NB4 (cell line): ENCODE measurements around the gene FTSJ3.

Experiments used
- MYC ChIP-seq: IDR thresholded peaks from 2 replicates; pipeline ENCODE4 v1.6.1; 2011; ENCODE audit warnings: low read depth, low read length
- POLR2A ChIP-seq: IDR thresholded peaks from 2 replicates; pipeline ENCODE4 v1.6.1; 2011; ENCODE audit warnings: mild to moderate bottlenecking; ENCODE audit not compliant: insufficient read length; ENCODE audit errors: extremely low read depth
- TF ChIP-seq, protein P1 (sequence below): IDR thresholded peaks from one replicate; pipeline ENCODE4 v1.5.1; 2012; ENCODE audit warnings: low read depth, low read length
- TF ChIP-seq, protein P2 (sequence below): IDR thresholded peaks from 2 replicates; pipeline ENCODE4 v1.6.1; 2011; ENCODE audit warnings: low read depth, low read length

DNA sequence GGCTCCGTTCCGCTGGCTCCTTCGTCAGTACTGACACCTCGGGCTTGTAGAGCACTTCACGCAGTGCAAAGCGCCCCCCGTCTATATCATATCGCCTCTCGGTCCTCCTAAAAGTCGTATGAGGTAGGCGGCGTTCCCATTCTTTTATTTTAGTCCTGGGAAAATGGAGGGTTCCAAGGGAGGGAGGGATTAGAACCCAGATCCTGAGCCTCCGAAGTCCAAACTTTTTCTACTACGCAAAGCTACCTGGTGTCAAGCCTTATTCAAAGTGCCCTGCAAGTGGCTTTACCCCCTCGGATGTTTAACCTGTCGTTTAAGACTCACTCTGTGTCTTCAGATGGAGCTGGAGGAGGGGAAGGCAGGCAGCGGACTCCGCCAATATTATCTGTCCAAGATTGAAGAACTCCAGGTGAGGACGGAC is 348 bp upstream of the FTSJ3 start:
- no peak for TF ChIP-seq POLR2A
- no peak for TF ChIP-seq MYC
- TF ChIP-seq, protein P1, sequence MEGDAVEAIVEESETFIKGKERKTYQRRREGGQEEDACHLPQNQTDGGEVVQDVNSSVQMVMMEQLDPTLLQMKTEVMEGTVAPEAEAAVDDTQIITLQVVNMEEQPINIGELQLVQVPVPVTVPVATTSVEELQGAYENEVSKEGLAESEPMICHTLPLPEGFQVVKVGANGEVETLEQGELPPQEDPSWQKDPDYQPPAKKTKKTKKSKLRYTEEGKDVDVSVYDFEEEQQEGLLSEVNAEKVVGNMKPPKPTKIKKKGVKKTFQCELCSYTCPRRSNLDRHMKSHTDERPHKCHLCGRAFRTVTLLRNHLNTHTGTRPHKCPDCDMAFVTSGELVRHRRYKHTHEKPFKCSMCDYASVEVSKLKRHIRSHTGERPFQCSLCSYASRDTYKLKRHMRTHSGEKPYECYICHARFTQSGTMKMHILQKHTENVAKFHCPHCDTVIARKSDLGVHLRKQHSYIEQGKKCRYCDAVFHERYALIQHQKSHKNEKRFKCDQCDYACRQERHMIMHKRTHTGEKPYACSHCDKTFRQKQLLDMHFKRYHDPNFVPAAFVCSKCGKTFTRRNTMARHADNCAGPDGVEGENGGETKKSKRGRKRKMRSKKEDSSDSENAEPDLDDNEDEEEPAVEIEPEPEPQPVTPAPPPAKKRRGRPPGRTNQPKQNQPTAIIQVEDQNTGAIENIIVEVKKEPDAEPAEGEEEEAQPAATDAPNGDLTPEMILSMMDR = no peak
- TF ChIP-seq, protein P2, sequence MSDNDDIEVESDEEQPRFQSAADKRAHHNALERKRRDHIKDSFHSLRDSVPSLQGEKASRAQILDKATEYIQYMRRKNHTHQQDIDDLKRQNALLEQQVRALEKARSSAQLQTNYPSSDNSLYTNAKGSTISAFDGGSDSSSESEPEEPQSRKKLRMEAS = no peak
